Cardiac atrium fibroblast (primary cell): ENCODE results near the gene ATOH1. TPM values are rescaled to one million over a fixed set of nuclear protein-coding genes. Genes with fewer than 3 reads are reported as not detected.

Experiments used
- total RNA-seq: library from RNA; depleted of rRNA; stranded (reverse); fragments of >200 nt; gene quantifications from 2 replicates; pipeline ENCODE4 v1.2.3, GENCODE V29; 2015

ATOH1 gene
- not detected in 2 replicates for total RNA-seq

GRCh38 chr4:93828332-93828994, at the start of gene ATOH1:
TSS of gene ATOH1 (plus strand) at chr4:93828753. CDS start at chr4:93828927, 174 bp downstream.

